ENCODE data around the gene EYS.

Gene EYS

GRCh38 chr6:64010010-64010409 is 1697.0 kb downstream of the EYS start:
- no peak overlapping the region for H3K4me2 ChIP-seq
- no peak for TF ChIP-seq CTCF (conservative IDR thresholded peaks at IDR 0.05; ENCODE audit: low read depth, low read length)

GRCh38 chr6:64006246-64006645 is 1700.8 kb downstream of the EYS start:
- TF ChIP-seq CTCF (conservative IDR thresholded peaks at IDR 0.05; ENCODE audit: low read depth, low read length) = no peak
- Histone ChIP-seq H3K27me3 (ENCODE audit: insufficient read depth, low read depth) (no peaks in the 10 kb centered on the region), H3K4me2 (no peak overlapping the region), H3K36me3 (ENCODE audit: insufficient read depth) (no peaks in the 10 kb centered on the region), H2AFZ (ENCODE audit: low read depth) (no peak overlapping the region), H3K4me3 (IDR thresholded peaks at IDR 0.05; ENCODE audit: insufficient read depth, low read depth, low read length) (no peak overlapping the region), H3K27ac (no peak overlapping the region), H3K4me1 (ENCODE audit: low read depth, poor library complexity, severe bottlenecking) (no peaks in the 10 kb centered on the region), H3K9ac (no peak overlapping the region), H3K79me2 (ENCODE audit: insufficient read depth, low read depth) (no peaks in the 10 kb centered on the region), H4K20me1 (ENCODE audit: insufficient read depth) (no peaks in the 10 kb centered on the region)

More at GRCh38 chr6:64010010-64010409, 1697.0 kb downstream of the EYS start:
- Histone ChIP-seq H3K27me3 (ENCODE audit: insufficient read depth, low read depth) (no peaks in the 10 kb centered on the region), H3K36me3 (ENCODE audit: insufficient read depth) (no peaks in the 10 kb centered on the region), H3K4me1 (ENCODE audit: low read depth, poor library complexity, severe bottlenecking) (peaks cover 24% of the 10 kb centered on the region), H3K4me3 (IDR thresholded peaks at IDR 0.05; ENCODE audit: insufficient read depth, low read depth, low read length) (no peak overlapping the region), H2AFZ (ENCODE audit: low read depth) (no peak overlapping the region), H3K9ac (no peak overlapping the region), H3K79me2 (ENCODE audit: insufficient read depth, low read depth) (no peaks in the 10 kb centered on the region), H3K27ac (no peak overlapping the region), H4K20me1 (ENCODE audit: insufficient read depth) (no peaks in the 10 kb centered on the region)

- Histone ChIP-seq H3K4me2 (no peak overlapping the region), H3K27ac (no peak overlapping the region)
- TF ChIP-seq CTCF (conservative IDR thresholded peaks at IDR 0.05; ENCODE audit: low read depth, low read length) = no peak
Observed at GRCh38 chr6:64000818-64001491, 1706.1 kb downstream of the EYS start.

GRCh38 chr6:63999613-64000012 is 1707.4 kb downstream of the EYS start:
- H3K27me3 ChIP-seq (ENCODE audit: insufficient read depth, low read depth) = no peaks in the 10 kb centered on the region

More at GRCh38 chr6:64000818-64001491, 1706.1 kb downstream of the EYS start:
- Histone ChIP-seq H2AFZ (ENCODE audit: low read depth) (no peak overlapping the region), H4K20me1 (ENCODE audit: insufficient read depth) (no peaks in the 10 kb centered on the region), H3K9ac (no peak overlapping the region), H3K4me1 (ENCODE audit: low read depth, poor library complexity, severe bottlenecking) (no peaks in the 10 kb centered on the region), H3K79me2 (ENCODE audit: insufficient read depth, low read depth) (no peaks in the 10 kb centered on the region), H3K36me3 (ENCODE audit: insufficient read depth) (no peaks in the 10 kb centered on the region), H3K27me3 (ENCODE audit: insufficient read depth, low read depth) (no peaks in the 10 kb centered on the region), H3K4me3 (IDR thresholded peaks at IDR 0.05; ENCODE audit: insufficient read depth, low read depth, low read length) (no peak overlapping the region)

More at GRCh38 chr6:63999613-64000012, 1707.4 kb downstream of the EYS start:
- TF ChIP-seq CTCF (conservative IDR thresholded peaks at IDR 0.05; ENCODE audit: low read depth, low read length) = no peak
- no peak overlapping the region for H3K4me3 ChIP-seq (IDR thresholded peaks at IDR 0.05; ENCODE audit: insufficient read depth, low read depth, low read length)
- H2AFZ ChIP-seq (ENCODE audit: low read depth) = no peak overlapping the region
- no peak overlapping the region for H3K9ac ChIP-seq
- no peaks in the 10 kb centered on the region for H3K4me1 ChIP-seq (ENCODE audit: low read depth, poor library complexity, severe bottlenecking)
- no peaks in the 10 kb centered on the region for H3K36me3 ChIP-seq (ENCODE audit: insufficient read depth)
- no peaks in the 10 kb centered on the region for H4K20me1 ChIP-seq (ENCODE audit: insufficient read depth)
- no peak overlapping the region for H3K27ac ChIP-seq
- no peaks in the 10 kb centered on the region for H3K79me2 ChIP-seq (ENCODE audit: insufficient read depth, low read depth)
- H3K4me2 ChIP-seq = no peak overlapping the region
